ENCODE results near the gene ASIC2.

Gene ASIC2

DNA sequence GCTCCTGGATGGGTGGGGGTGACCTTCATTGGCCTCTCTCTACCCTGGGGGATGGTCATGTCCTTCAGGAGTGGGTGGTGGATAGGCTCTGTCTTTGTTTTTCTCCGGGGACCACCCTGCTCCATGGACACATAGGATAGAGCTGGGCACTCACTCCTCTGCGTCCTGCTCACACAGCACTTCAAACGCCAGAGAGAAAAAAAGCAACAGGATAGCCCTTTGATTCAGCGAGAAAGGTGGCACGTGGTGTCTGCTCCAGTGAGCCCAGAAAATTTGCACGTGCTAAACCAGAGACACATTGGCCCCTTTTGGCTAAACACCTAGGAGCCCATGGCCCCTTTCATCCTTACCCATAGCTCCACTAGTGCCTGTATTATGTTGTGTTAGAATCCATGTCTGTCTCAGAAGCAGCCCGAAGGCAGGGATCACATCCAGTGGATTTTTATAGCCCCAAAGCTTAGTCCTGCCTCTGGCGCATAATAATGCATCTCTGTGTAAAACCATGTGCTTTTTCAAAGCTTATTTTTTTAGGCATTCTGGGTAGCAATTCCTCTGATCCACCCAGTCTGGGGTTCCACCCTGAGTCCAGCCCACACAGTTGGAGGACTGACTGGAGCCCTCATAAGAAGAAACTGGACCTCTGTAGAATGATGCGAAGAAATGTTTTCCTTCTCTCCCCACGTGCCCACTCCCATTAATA, 90.1 kb downstream of the ASIC2 start:
- no peak for DNase-seq

DNA sequence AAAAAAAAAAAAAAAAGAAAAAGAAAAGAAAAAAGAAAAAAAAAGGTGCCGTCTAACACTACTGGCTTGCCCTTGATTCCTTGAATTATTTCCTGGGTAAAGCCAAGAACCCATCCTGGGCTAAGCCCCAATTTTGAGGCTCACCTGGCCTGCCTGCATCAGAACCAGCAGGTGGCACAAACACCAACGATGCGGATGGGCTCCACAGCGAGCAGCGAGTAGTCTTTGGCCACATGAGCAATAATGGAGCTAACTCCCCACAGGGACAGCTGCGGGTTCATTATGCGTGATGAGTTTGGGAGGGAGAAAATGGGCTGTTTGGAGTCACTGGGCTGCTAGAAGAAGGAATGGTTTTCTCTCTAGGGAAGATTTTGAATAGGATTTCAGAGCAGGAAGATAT, 91.1 kb downstream of the ASIC2 start:
- DNase-seq, result no peak

DNA sequence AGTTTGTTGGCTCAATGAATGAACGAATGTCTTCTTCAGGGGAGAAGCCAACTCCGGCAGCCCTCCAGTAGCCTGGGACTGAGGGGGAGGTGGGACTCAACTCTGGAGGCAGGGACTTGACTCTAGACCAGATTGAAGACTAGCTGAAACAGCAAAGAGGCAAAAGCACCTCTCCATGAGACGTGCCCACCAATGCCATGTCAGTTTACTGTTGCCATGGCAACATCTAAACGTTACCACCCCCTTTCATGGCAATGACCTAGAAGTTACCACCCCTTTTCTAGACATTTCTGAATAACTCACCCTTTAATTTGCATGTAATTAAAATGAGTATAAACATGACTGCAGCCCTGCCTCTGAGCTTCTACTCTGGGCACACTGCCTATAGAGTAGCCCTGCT, 91.8 kb downstream of the ASIC2 start:
- DNase-seq, result no peak

DNA sequence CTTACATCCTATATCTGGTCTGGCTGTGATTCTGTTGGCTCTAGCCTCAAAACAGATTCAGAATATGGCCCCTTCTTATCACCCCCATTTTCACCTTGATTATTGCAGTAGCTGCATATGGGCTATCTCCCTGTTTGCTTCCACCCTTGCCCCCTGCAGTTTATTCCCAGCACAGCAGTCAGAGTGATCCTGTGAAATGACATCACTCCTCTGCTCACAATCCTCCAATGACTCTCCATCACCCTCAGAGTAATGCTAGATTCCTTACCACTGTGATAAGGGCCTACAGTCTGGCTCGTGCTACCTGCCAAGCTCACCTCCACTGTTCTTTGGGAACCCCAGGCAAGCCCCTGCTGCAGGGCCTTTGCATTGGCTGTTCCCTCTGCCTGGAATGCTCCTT, 92.5 kb downstream of the ASIC2 start:
- no peak for DNase-seq

DNA sequence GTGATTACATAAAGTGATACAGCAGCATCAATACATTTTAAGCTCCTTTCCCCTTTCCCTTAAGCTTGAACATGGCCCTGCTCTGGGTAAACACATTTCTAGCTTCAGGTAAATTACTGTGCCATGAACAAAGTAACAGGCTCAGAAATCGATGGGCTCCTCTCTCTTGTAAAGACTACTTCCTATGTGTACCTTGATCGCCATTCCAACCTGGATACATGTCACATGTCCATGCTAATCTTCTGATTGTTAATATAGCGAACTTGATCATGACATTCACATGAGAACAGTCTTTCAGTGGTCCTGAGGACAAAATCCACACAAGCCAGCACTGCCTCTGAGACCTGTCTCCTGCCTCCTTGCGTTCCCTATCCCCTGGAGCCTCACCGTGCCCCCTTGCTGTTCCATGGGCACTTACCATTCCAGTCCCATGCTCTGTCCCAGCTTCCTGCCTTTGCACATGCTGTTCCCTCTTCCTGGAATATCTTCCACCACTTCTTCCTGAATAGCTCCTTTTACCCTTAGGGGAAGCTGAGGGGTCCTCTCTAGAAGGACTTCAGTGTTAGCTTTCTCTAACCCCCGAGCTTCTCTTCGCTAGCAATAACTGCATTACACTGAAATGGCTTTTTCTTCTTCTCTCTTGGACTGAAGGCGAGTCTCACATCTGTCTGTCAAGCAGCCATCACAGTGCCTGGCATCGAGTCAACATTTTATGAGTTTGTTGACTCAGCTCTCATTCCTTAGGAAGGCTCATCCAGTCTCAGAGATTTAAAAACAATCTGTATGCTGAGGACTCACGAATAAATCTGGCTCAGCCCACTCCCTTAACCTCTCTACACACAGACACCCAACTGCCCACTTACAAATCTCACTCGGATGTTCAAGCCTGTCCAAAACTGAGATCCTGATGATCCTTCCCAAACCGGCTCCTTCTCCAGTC, 93.3 kb downstream of the ASIC2 start:
- DNase-seq, result no peak

DNA sequence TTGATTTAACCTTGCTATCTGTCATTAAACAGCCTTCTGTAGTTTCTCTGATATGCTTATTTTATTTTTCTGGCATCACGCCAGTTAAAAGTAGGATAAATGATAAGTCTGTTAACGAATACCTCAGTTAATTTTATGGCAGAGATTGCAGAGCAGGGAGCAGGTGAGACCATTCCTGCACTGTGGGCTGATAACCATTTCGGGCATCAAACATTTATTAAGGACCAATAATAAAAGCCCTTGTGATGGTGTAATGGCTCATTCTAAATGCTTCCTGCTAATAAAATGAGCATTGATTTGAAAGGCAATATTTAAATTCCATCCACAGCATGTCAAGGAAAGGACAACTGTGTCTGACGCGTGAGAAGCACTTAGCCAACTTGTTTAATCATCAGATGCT, 94.1 kb downstream of the ASIC2 start:
- no peak for DNase-seq

DNA sequence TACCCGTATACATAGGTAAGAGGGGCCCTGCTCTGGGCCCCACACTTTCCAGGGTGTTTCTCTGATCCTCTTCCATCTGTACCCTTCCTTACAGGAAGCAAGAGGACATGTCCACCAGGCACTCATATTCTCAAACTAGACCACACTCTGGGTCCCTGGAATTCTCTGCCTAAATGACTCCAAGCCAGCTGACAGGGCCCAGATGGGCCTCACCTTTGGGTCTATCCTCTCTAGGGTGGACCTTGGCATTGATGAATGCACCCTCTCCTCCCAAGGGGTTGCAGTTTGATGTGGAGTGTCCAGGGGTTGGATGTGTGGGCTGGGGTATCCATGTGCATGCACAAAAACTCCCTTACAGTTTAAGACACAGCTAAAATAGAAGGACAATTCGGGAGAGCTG, 95.8 kb downstream of the ASIC2 start:
- no peak for DNase-seq

DNA sequence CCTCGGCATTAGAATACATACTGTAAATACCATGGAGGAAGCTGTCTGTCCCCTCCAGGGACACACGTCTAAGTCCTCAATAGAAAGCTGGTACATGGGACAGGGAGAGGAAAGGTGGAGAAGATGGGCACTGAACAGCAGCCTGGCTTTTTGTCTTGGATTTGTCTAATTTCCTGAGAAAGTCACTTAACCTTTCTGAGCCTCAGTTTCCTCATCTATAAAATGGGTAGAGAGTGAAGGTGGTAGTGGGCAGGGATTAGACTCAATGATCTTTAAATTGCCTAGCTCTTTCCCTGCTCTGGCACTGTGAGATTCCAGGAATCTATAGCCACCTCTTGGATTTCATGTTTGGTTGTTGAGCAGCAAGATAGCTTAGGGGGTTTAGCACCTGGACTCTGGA, 96.2 kb downstream of the ASIC2 start:
- no peak for DNase-seq

DNA sequence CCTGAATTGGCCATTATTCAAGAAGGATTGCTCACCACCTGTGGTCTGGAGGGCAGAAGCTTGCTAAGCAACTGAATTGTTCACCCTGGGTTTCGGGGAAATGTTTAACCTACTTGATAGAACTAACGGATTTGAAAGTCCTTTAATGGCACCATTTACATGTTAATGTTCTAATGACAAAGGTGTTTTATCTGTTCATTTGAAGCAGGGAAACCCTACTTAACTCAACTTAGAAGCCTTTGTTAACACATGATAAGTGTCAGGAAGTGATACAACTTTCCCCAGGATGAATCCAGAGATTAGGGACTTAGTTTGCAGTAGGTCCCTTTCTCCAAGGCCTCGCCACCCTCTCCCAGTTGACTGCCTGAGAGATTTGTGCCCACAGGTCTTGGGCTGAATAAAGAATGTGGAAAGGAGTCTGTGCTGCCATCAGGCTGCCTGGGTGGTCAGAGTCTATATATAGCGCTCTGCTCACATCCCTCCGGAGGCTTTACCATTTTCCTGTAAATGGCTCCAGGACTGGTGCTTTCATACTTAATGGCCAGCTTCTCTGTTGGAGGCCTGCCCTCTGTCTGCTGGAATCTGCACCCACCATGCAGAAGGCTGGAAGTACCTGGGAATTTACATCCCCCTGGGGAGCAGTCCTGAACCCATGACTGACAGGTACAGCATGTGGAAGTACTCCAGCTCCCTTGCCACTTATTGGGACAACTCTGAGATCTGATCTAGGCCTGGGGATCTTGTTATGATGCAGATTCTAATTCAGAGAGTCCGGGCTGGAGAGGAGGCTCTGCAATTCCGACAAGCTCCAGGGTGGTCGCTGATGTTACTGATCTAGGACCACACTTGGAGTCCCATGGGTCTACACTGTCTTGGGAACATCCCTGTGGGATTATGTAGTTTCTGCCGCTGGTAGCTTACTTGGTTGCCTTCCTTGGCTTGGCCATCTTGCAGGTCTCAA, 99.9 kb downstream of the ASIC2 start:
- no peak for DNase-seq

DNA sequence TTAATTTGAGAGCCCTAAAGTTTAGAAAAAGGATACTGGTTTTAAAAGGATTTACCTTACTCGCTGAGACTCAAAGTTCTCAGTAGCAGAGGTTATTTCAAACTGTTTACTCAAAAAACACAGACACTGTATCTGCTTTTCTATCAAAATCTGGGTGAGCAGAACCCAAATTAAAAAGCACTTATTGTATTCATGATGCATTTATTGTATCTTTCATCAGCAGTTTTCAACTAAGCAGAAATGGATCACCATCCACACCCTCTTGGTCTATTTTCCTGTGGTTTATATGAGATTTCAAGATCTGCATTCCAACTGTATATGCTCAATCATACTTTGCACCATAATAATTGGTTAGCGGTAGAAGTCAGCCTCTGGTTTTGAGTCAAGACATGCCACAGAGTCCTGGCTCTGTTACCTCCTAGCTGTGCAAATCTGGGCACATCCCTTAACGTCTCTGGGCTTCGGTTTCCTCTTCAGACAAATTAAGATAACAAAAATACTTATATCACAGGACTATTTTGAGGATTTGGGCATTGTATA, 109.5 kb downstream of the ASIC2 start:
- no peak for DNase-seq

DNA sequence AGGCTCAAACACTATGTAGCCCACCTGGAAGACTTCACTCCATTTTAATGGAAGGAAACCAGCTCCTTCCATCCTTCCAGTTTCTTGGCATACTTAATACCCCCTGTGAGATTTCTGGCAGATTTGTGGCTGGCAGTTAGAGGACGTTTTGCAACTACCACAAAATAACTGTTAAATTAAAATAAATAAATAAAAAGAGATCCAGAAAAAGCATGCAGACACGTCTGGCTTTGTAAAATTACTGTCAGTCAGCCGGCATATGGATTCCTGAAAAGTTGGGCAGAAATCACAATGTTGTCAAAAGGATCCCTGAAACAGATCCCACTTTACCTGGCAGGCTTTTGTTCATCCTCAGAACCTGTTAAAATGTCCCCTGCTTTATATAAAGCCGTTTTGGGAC, 113.9 kb downstream of the ASIC2 start:
- no peak for DNase-seq

DNA sequence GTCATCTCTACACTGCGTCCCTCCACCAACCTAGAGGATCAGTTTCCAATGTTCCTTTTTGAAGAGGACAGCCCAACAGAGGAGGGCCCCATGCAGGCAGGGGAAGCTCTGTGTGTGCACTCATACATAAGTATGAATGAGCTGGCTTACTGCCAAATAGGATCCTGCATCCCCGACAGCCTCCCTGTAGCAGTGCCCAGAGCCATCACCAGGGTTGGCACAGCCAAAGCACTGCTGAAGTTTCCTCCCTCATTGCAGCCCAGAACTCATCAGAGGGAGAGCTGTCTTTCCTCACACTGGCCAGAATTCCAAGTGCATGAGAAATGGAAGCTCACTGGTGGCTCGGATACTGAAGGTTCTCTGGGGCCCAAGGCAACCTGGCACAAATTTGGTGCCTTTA, 114.4 kb downstream of the ASIC2 start:
- no peak for DNase-seq

DNA sequence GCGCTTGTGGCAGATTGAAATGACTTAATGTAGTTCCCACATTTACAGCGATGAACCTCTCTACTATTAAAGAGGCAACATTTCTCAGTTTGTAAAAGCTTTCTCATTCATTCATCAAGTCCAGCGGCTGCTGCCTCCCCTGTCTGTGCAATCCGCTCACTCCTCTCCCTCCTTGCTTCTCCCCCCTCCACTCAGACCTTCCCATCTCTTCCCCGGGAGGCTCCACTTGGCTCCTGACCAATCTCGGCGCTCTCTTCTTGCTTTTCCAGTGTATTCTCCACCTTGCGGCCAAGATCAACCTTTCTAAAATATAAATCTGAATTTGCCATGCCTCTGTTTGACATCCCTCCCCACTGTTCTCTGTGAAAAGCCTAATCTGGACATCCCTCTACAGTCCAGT, 117.5 kb downstream of the ASIC2 start:
- DNase-seq, result no peak

DNA sequence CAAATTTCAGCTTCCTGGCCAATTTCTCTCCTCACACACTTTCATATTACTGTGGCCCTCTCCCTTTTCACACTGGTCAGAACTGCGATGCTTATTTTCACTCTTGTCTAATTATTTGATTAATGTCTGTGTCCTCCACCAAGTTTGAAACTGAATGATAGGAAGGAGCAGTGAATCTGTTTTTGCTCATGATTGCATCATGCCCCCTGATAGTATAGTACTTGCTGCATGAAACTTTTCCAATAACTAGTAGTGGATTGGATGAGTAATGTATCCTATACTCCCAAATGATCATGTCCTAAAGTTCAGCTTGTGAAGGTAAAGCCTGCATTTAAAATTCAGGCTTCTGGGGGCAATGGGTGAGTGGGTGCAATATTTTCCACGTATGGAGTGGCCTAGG, 121.2 kb downstream of the ASIC2 start:
- no peak for DNase-seq

DNA sequence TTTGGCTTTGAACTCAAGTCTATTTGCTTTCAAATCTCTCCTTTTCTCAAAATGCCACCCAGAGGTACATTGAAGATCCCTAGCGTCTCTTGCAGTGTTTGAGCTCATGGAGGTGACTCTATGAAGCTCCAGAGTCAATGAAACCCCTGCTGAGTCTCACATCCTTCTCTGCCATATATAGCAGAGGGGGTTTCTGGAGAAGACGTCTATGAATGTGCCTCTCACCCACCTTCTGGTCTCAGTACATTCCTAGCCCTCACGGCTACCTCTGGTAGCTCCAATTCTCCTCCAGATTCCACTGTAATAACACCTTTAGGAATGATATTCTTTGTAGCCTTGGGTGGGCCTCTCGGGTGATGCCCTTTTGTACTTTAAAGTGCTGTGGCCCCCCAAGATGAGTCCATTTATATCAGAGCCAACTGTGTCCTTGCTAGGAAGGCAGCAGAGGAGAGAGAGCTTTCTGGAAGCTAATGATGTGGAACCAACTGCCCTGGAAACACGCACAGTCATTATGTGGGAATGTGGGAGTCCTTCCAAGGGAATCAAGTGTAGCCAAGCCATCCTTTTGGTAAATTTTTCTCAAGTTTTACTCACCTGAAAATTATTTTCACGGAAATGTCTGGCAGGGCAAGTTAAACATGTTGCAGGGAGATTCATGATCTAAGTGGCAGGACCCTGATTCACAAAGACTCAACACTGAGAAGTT, 123.4 kb downstream of the ASIC2 start:
- no peak for DNase-seq

DNA sequence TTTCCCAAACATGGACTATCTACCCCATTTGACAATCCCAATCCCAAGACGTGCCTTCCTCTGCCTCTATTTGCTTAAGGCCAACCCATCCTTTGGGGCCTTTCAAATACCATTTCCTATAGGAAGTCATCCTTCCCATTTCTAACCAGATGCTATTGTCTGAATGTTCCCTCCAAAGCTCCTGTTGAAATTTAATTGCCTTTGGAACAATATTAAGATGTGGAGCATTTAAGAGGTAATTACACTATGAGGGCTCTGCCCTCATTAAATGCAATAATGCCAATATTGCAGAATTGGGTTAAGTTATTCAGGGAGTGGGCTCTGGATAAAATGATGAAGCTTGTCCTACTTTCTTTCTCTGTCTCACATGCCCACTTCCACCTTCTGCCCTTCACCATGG, 125.4 kb downstream of the ASIC2 start:
- no peak for DNase-seq

DNA sequence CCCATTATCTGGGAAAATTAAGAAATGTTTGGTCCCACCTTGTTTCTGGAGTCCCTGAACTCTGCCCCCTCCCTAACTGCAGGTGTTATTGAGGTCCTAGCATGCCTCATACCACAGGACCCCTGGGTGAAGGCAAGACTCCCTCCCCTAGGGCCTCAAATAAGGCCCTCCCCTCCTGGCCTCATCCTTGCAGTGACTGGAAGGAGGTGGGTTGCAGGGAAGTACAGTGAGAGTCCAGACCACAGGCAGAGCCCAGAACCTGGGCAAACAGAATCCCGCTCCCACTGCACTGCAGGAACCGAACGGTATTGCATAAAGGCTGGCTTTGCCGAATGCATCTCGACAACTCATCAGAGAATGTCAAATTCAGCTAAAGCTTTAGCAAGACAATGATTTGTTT, 126.6 kb downstream of the ASIC2 start:
- no peak for DNase-seq

DNA sequence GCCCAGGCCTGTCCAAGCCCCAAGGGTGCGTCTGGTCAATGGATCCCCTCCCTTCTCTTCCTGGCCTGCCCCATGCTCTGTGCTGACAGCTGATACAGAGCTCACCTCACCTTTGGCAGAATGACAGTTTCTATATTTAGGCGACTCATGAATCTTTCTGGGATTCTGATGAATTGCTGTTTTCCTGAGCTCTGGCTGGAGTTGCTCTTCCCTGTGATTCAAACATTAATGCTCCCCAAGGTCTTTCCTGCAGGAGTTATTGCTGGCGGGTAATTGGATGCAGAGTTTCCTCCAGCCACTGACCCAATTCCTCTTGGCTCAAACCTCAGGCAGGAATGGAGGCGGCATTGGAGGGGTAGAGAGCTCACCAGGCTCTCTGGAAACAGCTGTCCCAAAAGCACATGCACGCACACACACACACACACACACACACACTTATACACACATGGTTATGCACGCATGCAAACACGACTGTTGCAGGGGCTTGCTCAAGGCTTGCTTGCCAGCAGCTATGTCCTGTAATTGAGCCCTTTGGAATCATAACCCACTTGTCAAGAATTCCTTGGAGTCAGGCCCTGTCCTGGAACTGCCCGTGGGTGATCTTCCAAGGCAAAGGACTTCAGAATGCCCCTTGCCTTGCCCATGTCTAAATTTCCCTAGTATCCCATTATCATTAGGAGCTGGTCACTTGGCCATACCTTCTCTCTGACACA, 128.8 kb downstream of the ASIC2 start:
- DNase-seq, result no peak

DNA sequence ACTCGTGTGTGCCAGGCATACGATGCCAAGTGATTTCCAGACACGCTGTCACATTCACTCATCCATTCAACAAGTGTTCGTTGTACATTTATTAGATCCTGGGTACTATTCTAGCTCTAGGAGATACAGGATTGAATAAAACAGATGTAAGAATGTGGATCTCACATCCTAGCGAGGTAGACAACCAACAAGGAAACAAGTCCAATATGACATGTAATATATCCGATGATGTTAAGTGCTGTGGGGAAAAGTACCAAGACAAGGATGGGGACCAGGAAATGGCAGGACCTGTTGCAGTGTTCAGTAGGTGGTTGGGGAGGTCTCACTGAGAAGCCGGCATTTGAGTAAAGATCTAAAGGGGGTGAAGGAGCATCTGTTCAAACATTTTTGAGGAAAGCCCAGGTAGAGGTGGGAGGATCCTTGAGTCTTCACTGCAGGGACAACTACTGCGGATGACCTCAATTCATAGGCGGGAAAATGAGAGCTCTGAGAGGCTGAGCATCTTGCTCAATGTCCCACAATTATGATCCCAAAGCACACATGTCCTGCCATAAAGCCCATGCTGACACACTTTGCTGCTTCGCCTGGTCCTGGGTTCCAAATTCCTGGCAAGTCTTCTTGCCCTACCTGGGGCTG, 129.4 kb downstream of the ASIC2 start:
- no peak for DNase-seq

DNA sequence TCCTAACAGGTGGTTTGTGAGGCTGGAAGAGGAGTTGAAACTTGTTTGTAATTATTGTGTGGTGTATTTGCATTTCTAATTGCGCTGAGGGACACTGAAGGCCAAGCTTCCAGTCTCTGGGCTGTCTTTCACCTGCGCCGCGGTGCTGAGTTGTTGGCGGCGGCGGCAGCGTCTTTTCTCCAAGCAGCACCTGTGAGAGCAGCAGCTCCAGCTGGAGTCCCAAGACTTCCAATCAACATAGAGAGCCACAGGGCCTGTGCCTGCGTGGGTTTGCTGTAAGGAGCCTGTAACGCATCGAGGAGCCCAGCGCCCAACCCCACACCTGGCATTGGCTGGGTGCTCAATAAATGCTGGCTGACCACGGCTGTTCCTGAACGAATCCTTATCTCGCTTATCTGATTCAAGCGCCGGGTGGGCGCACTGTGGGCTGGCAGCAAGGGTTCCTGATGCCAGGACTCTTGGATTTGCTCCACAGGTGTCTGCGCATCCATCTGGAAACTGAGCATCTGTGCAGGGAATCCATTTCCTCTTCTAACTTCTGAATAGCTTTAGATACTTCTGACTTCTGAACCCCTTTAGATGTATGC, 138.1 kb downstream of the ASIC2 start:
- DNase-seq, result no peak

DNA sequence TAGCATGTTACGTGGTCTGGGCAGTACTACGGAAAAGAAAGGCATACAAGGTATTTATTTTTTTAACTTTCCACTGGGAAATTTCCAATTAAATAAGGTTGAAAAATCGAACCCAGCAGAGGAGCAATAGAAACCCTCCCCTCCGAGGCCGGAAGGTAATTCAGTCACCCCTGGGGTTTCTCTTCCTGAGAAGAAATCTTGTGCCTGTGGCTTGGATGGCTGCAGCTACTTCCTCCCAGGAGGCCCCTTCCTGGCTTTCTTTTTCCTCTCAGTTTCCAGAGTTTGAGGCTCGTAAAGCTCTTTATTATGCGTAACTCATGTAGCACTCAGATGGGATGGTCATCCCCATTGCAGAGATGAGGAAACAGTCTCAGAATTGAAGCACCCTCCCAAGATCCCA, 140.3 kb downstream of the ASIC2 start:
- no peak for DNase-seq
